B cell (primary cell): Measurements from ENCODE around the gene PTPN14. TPM values are rescaled to one million over a fixed set of nuclear protein-coding genes. Genes with fewer than 3 reads are reported as not detected.

Experiments
- ATAC-seq: fragments of 200-7000 bp; cut with Tn5 transposase; one replicate; pipeline ENCODE4 v1.10.0; 2021; ENCODE audit warnings: low read depth, mild to moderate bottlenecking, moderate number of reproducible peaks, moderate library complexity
- CTCF ChIA-PET: fragments of 350-600 bp; sonication (Branson Sonifier 250); formaldehyde crosslinking; loops from one replicate; lab custom pipeline; 2021; ENCODE audit warnings: antibody characterized with exemption, inconsistent platforms; lab: Charles Lee
- POLR2A ChIA-PET: fragments of 350-600 bp; sonication (Branson Sonifier 250); formaldehyde crosslinking; loops from one replicate; lab custom pipeline; 2021; ENCODE audit warnings: antibody characterized with exemption; lab: Charles Lee
- DNase-seq: peaks from one replicate; pipeline ENCODE4 v3.0.0; 2013
- H2AFZ ChIP-seq: 2 replicates; pipeline ENCODE4 v1.6.1; 2012; ENCODE audit warnings: mild to moderate bottlenecking, low read depth, low read length; ENCODE audit not compliant: insufficient read depth, poor library complexity, severe bottlenecking
- H3K27ac ChIP-seq, 2 donors: 1 replicate in 1 of 2; 2 replicates in 1 of 2; pipeline ENCODE4 v1.5.1; 2012 to 2013; ENCODE audit warnings: low read length in 2 of 2, mild to moderate bottlenecking in 2 of 2, moderate library complexity in 1 of 2
- H3K27me3 ChIP-seq, 4 experiments: fragments of 200-600 bp in 1 of 4; sonication (generic) in 1 of 4; replicated peaks in 1 of 4; 1 replicate in 2 of 4; 2 replicates in 2 of 4; pipeline versions ENCODE4 v1.6.1 to v1.7.0; 2013 to 2016; ENCODE audit warnings: low read length in 3 of 4, mild to moderate bottlenecking in 2 of 4, mixed read lengths in 1 of 4, moderate library complexity in 1 of 4; ENCODE audit not compliant: insufficient read depth in 4 of 4, control insufficient read depth in 3 of 4; ENCODE audit errors: control extremely low read depth in 1 of 4
- H3K36me3 ChIP-seq, 2 experiments: replicated peaks in 1 of 2; 1 replicate in 1 of 2; 2 replicates in 1 of 2; pipeline versions ENCODE4 v1.6.1 to v1.7.1; 2013; ENCODE audit warnings: low read length in 1 of 2; ENCODE audit not compliant: insufficient read depth in 2 of 2, control insufficient read depth in 1 of 2; ENCODE audit errors: control extremely low read depth in 1 of 2, extremely low read depth in 1 of 2
- H3K4me1 ChIP-seq, 2 donors: fragments of 200-600 bp in 1 of 2; sonication (generic) in 1 of 2; 1 replicate in 1 of 2; 2 replicates in 1 of 2; pipeline versions ENCODE4 v1.5.1 to v1.6.1; 2013 to 2017; ENCODE audit warnings: low read length in 2 of 2; ENCODE audit not compliant: control insufficient read depth in 2 of 2, insufficient read depth in 2 of 2
- H3K4me2 ChIP-seq: replicated peaks from 2 replicates; pipeline ENCODE3; 2012; ENCODE audit warnings: mild to moderate bottlenecking, low read depth, low read length; ENCODE audit not compliant: poor library complexity, severe bottlenecking
- H3K4me3 ChIP-seq, 5 experiments: fragments of 200-600 bp in 1 of 5; sonication (generic) in 1 of 5; 1 replicate in 3 of 5; 2 replicates in 2 of 5; pipeline versions ENCODE4 v1.5.1 to v1.7.0; 2011 to 2016; ENCODE audit warnings: low read length in 4 of 5, mild to moderate bottlenecking in 4 of 5, low read depth in 2 of 5, control low read depth in 1 of 5, moderate library complexity in 1 of 5; ENCODE audit not compliant: insufficient read depth in 1 of 5; ENCODE audit errors: control extremely low read depth in 1 of 5, extremely low read depth in 1 of 5
- H3K79me2 ChIP-seq: fragments of 200-600 bp; sonication (generic); one replicate; pipeline ENCODE4 v1.6.0; 2016; ENCODE audit warnings: low read length; ENCODE audit not compliant: control insufficient read depth, insufficient read depth
- H3K9ac ChIP-seq: fragments of 200-600 bp; sonication (generic); 2 replicates; pipeline ENCODE4 v1.6.1; 2017; ENCODE audit warnings: mild to moderate bottlenecking, low read length, moderate library complexity
- H3K9me3 ChIP-seq, 3 donors: one replicate each; pipeline versions ENCODE4 v1.6.1 to v1.7.1; 2013; ENCODE audit warnings: low read length in 2 of 3; ENCODE audit not compliant: control insufficient read depth in 2 of 3, insufficient read depth in 1 of 3; ENCODE audit errors: control extremely low read depth in 1 of 3
- H4K20me1 ChIP-seq: 2 replicates; pipeline ENCODE4 v1.6.0; 2012; ENCODE audit warnings: mild to moderate bottlenecking, low read length; ENCODE audit not compliant: insufficient read depth, control insufficient read depth, poor library complexity, severe bottlenecking
- H3K27ac Mint-ChIP-seq: one replicate; pipeline ENCODE4 v1.8.0; 2021; ENCODE audit warnings: mixed read lengths
- H3K27me3 Mint-ChIP-seq: one replicate; pipeline ENCODE4 v1.8.0; 2021; ENCODE audit warnings: mixed read lengths
- H3K4me1 Mint-ChIP-seq: one replicate; pipeline ENCODE4 v1.8.0; 2021; ENCODE audit warnings: mixed read lengths
- H3K4me3 Mint-ChIP-seq: one replicate; pipeline ENCODE4 v1.8.0; 2021; ENCODE audit warnings: mixed read lengths
- H3K9me3 Mint-ChIP-seq: one replicate; pipeline ENCODE4 v1.8.0; 2022; ENCODE audit warnings: mixed read lengths; ENCODE audit not compliant: insufficient read depth
- EZH2 ChIP-seq: IDR thresholded peaks from 2 replicates; pipeline ENCODE4 v1.6.1; 2012; ENCODE audit warnings: borderline replicate concordance, low read depth, mild to moderate bottlenecking, moderate library complexity, low read length; ENCODE audit not compliant: insufficient read depth, poor library complexity, severe bottlenecking
- WGBS: methylation state at CpG from one replicate; pipeline ENCODE4 v1.1.5; 2013; ENCODE audit warnings: missing lambda C conversion rate; ENCODE audit not compliant: insufficient coverage; 5-methylcytosine and 5-hydroxymethylcytosine counted together
- intact Hi-C: fragments of 100-400 bp; cut with micrococcal nuclease; formaldehyde crosslinking; loops from one replicate; pipeline ENCODE4 v1.10.0; 2022
- polyA plus RNA-seq: library from polyadenylated mRNA; depleted of rRNA; stranded (reverse); fragments of >200 nt; gene quantifications from 2 replicates; pipeline ENCODE4 v1.2.3, GENCODE V29; 2012
- total RNA-seq, 2 donors: library from RNA; stranded (reverse); fragments of 120-200 nt in 1 of 2; gene quantifications; 1 replicate in 1 of 2; 2 replicates in 1 of 2; pipeline versions ENCODE4 v1.2.3 to v1.2.4, GENCODE V29; 2013 to 2022
- TF ChIP-seq, protein P1 (sequence below): fragments of 200-600 bp; IDR thresholded peaks from one replicate; pipeline ENCODE4 v1.8.0; 2022; ENCODE audit warnings: antibody characterized with exemption, mild to moderate bottlenecking

The PTPN14 gene
- total and polyA plus RNA-seq, 2 donors (not counting 1 experiment from before 2014, with no cell fraction given), result under 0.01 TPM; not detected in 1

- no peak for ATAC-seq
Observed at GRCh38 chr1:214541693-214542092, 9.7 kb downstream of the PTPN14 start.

DNA sequence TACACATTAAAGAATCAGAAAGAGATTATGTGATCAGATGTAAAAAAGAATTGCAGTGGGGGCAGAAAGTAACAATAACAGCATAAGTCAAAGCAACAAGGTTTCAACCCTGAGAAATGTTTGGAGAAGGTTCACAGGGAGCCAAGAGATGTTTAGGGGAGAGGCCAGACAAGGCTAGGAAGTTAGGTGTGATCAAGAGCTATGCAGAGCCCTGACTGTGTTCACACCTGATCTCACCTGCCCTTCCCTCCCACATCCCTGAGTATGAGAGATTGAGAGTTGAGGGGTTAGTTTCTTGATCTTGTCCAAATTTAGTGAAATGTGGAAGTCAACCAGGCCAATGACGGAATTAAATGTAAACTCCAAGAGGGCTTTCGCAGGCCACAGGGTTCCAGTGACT is 10.2 kb downstream of the PTPN14 start:
- no peaks in the 10 kb centered on the region for H3K79me2 ChIP-seq
- 100% methylated on average over 1 of the region's 2 CpGs for WGBS
- H3K27me3 Mint-ChIP-seq, result peaks cover 18% of the 10 kb centered on the region

More at GRCh38 chr1:214541693-214542092, 9.7 kb downstream of the PTPN14 start:
- peaks cover 0 to 3% (median 0%) of the 10 kb centered on the region in 4 experiments for H3K27me3 ChIP-seq
- H3K4me3 ChIP-seq, result no peak overlapping the region
- Mint-ChIP-seq H3K27ac (no peak overlapping the region), H3K9me3 (no peaks in the 10 kb centered on the region), H3K4me3 (no peak overlapping the region), H3K4me1 (no peaks in the 10 kb centered on the region), H3K27me3 (peaks cover 18% of the 10 kb centered on the region)
- H3K27ac ChIP-seq, result no peak overlapping the region
- no peaks in the 10 kb centered on the region for H3K79me2 ChIP-seq
- ChIA-PET CTCF (interaction anchor here (0.6 kb wide), 1 partner anchor 51 kb away, joined by 3 read pairs; no protein-coding TSS in a partner anchor), POLR2A (no interaction called here)
- no peak overlapping the region for H2AFZ ChIP-seq
- H3K4me2 ChIP-seq, result no peak overlapping the region
- no peak for TF ChIP-seq EZH2
- TF ChIP-seq, protein P1, sequence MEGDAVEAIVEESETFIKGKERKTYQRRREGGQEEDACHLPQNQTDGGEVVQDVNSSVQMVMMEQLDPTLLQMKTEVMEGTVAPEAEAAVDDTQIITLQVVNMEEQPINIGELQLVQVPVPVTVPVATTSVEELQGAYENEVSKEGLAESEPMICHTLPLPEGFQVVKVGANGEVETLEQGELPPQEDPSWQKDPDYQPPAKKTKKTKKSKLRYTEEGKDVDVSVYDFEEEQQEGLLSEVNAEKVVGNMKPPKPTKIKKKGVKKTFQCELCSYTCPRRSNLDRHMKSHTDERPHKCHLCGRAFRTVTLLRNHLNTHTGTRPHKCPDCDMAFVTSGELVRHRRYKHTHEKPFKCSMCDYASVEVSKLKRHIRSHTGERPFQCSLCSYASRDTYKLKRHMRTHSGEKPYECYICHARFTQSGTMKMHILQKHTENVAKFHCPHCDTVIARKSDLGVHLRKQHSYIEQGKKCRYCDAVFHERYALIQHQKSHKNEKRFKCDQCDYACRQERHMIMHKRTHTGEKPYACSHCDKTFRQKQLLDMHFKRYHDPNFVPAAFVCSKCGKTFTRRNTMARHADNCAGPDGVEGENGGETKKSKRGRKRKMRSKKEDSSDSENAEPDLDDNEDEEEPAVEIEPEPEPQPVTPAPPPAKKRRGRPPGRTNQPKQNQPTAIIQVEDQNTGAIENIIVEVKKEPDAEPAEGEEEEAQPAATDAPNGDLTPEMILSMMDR, result no peak
- intact Hi-C loops, result no loop called here
- no peak for DNase-seq
- H3K4me1 ChIP-seq, result no peaks in the 10 kb centered on the region
- WGBS, result no CpG with 5 or more reads among the region's 2 CpGs
- H3K36me3 ChIP-seq, result no peaks in the 10 kb centered on the region
- H4K20me1 ChIP-seq, result no peaks in the 10 kb centered on the region
- no peak overlapping the region for H3K9ac ChIP-seq
- peaks cover 0 to 7% (median 0%) of the 10 kb centered on the region in 3 donors for H3K9me3 ChIP-seq

More for the DNA sequence above, 10.2 kb downstream of the PTPN14 start:
- Histone ChIP-seq H4K20me1 (no peaks in the 10 kb centered on the region), H3K4me1 (no peaks in the 10 kb centered on the region), H3K4me2 (no peak overlapping the region), H3K9me3 (peaks cover 0 to 7% (median 0%) of the 10 kb centered on the region in 3 donors), H3K36me3 (no peaks in the 10 kb centered on the region), H3K9ac (no peak overlapping the region), H3K4me3 (no peak overlapping the region), H3K27me3 (peaks cover 0 to 3% (median 0%) of the 10 kb centered on the region in 4 experiments), H3K27ac (no peak overlapping the region), H2AFZ (no peak overlapping the region)
- ChIA-PET POLR2A (no interaction called here), CTCF (interaction anchor here (0.6 kb wide), 1 partner anchor 52 kb away, joined by 3 read pairs; no protein-coding TSS in a partner anchor)
- Mint-ChIP-seq H3K4me3 (no peak overlapping the region), H3K4me1 (no peaks in the 10 kb centered on the region), H3K27ac (no peak overlapping the region), H3K9me3 (no peaks in the 10 kb centered on the region)
- TF ChIP-seq, protein P1, result no peak
- no peak for TF ChIP-seq EZH2
- intact Hi-C loops, result no loop called here
- ATAC-seq, result no peak
- no peak for DNase-seq
